Keratinocyte (primary cell): ENCODE measurements around the gene ZFP64. TPM values are rescaled to one million over a fixed set of nuclear protein-coding genes. Genes with fewer than 3 reads are reported as not detected.

Source experiments
- DNase-seq: peaks from one replicate; pipeline ENCODE4 v3.0.0-alpha.2; 2011; ENCODE audit warnings: low read depth, missing footprints, low spot score
- FAIRE-seq: peaks from 2 replicates; lab custom pipeline; 2011; peaks lifted over from hg19 to GRCh38; lab: Jason Lieb, UNC
- H2AFZ ChIP-seq: 2 replicates; pipeline ENCODE4 v1.6.0; 2012; ENCODE audit warnings: low read length, control low read depth, inconsistent platforms; ENCODE audit not compliant: control insufficient read depth
- H3K27ac ChIP-seq: 2 replicates; pipeline ENCODE4 v1.5.1; 2011; ENCODE audit warnings: low read length; ENCODE audit not compliant: control insufficient read depth, insufficient read depth
- H3K27me3 ChIP-seq: 3 replicates; pipeline ENCODE4 v1.6.0; 2011; ENCODE audit warnings: low read length; ENCODE audit not compliant: control insufficient read depth, insufficient read depth; ENCODE audit errors: extremely low read depth
- H3K36me3 ChIP-seq, 2 experiments: 2 replicates in 1 of 2; 3 replicates in 1 of 2; pipeline ENCODE4 v1.5.1; 2011; ENCODE audit warnings: low read length in 2 of 2, mild to moderate bottlenecking in 1 of 2; ENCODE audit not compliant: control insufficient read depth in 2 of 2, insufficient read depth in 2 of 2; ENCODE audit errors: extremely low read depth in 1 of 2
- H3K4me1 ChIP-seq: 3 replicates; pipeline ENCODE4 v1.5.1; 2011; ENCODE audit warnings: low read length; ENCODE audit not compliant: control insufficient read depth, insufficient read depth; ENCODE audit errors: extremely low read depth
- H3K4me2 ChIP-seq: 3 replicates; pipeline ENCODE4 v1.6.0; 2011; ENCODE audit warnings: low read depth, low read length; ENCODE audit not compliant: control insufficient read depth, insufficient read depth; ENCODE audit errors: extremely low read depth
- H3K4me3 ChIP-seq, 3 experiments: fragments of 200-600 bp in 1 of 3; sonication (generic) in 1 of 3; 2 replicates in 2 of 3; 3 replicates in 1 of 3; pipeline ENCODE4 v1.5.1; 2011 to 2016; ENCODE audit warnings: low read length in 3 of 3, mild to moderate bottlenecking in 3 of 3, control low read depth in 2 of 3, inconsistent platforms in 1 of 3, low read depth in 1 of 3, mixed read lengths in 1 of 3, mixed run types in 1 of 3, moderate library complexity in 1 of 3; ENCODE audit not compliant: control insufficient read depth in 2 of 3, insufficient read depth in 2 of 3; ENCODE audit errors: extremely low read depth in 1 of 3
- H3K79me2 ChIP-seq: 2 replicates; pipeline ENCODE4 v1.6.0; 2012; ENCODE audit warnings: low read length; ENCODE audit not compliant: control insufficient read depth, insufficient read depth
- H3K9ac ChIP-seq: 3 replicates; pipeline ENCODE4 v1.6.0; 2011; ENCODE audit warnings: low read length; ENCODE audit not compliant: control insufficient read depth, insufficient read depth; ENCODE audit errors: extremely low read depth
- H3K9me1 ChIP-seq: 3 replicates; pipeline ENCODE4 v1.6.0; 2011; ENCODE audit warnings: low read length; ENCODE audit not compliant: control insufficient read depth, insufficient read depth; ENCODE audit errors: extremely low read depth
- H3K9me3 ChIP-seq: 2 replicates; pipeline ENCODE4 v1.5.1; 2012; ENCODE audit warnings: low read depth, low read length; ENCODE audit not compliant: control insufficient read depth
- H4K20me1 ChIP-seq: 3 replicates; pipeline ENCODE4 v1.6.0; 2011; ENCODE audit warnings: low read length; ENCODE audit not compliant: control insufficient read depth, insufficient read depth; ENCODE audit errors: extremely low read depth
- CTCF ChIP-seq, 3 experiments: IDR thresholded peaks in 1 of 3; conservative IDR thresholded peaks in 1 of 3; optimal IDR thresholded peaks in 1 of 3; 2 replicates in 2 of 3; 3 replicates in 1 of 3; pipeline versions ENCODE3 to v1.5.1; 2011; ENCODE audit warnings: low read length in 3 of 3, mild to moderate bottlenecking in 3 of 3, moderate library complexity in 2 of 3, control low read depth in 1 of 3, inconsistent platforms in 1 of 3; ENCODE audit not compliant: insufficient read depth in 2 of 3; ENCODE audit errors: extremely low read depth in 1 of 3
- EZH2 ChIP-seq: IDR thresholded peaks from one replicate; pipeline ENCODE4 v1.6.1; 2012; ENCODE audit warnings: inconsistent platforms, mild to moderate bottlenecking, low read length, moderate library complexity
- dilution Hi-C: fragments of 300-500 bp; cut with MboI; formaldehyde crosslinking; loops from one replicate; pipeline ENCODE4 v1.7.0; 2020; ENCODE audit warnings: low sequenced_read_pairs; ENCODE audit not compliant: extremely low pct_ligation_motif_present
- polyA plus RNA-seq, 5 experiments: library from polyadenylated mRNA; depleted of rRNA in 3 of 5; stranded (reverse) in 3 of 5; stranded (forward) in 1 of 5; unstranded in 1 of 5; fragments of >200 nt; gene quantifications; 1 replicate in 1 of 5; 2 replicates in 3 of 5; 3 replicates in 1 of 5; pipeline versions ENCODE4 v1.2.1 to v1.2.3, GENCODE V29; 2011 to 2012; ENCODE audit warnings: missing spikeins in 2 of 5, low read depth in 1 of 5, low replicate concordance in 1 of 5

Gene ZFP64
- polyA plus RNA-seq, 1 donor (not counting 4 experiments of a cell fraction or from before 2014, with no cell fraction given) = 27.9 TPM

- H4K20me1 ChIP-seq = no peaks in the 10 kb centered on the region
- no peak for FAIRE-seq
- H3K4me2 ChIP-seq = no peak overlapping the region
- H3K9ac ChIP-seq = no peak overlapping the region
- no peak overlapping the region for H3K27ac ChIP-seq
- no peak overlapping the region for H2AFZ ChIP-seq
- no peak for TF ChIP-seq EZH2
- TF ChIP-seq CTCF (optimal IDR thresholded peaks at IDR 0.05 in 1 of 3, IDR thresholded peaks at IDR 0.05 in 1 of 3, conservative IDR thresholded peaks at IDR 0.05 in 1 of 3; ENCODE audit: extremely low read depth in 1 of 3, insufficient read depth in 2 of 3, low read length in 3 of 3) = no peak
- no peak for DNase-seq
- H3K4me3 ChIP-seq = no peak overlapping the region
- H3K9me1 ChIP-seq = no peaks in the 10 kb centered on the region
- no peaks in the 10 kb centered on the region for H3K9me3 ChIP-seq
- peaks cover 3% of the 10 kb centered on the region for H3K4me1 ChIP-seq
- peaks cover 0 to 12% of the 10 kb centered on the region in 2 experiments for H3K36me3 ChIP-seq
- no peaks in the 10 kb centered on the region for H3K79me2 ChIP-seq
- H3K27me3 ChIP-seq = no peaks in the 10 kb centered on the region
- dilution Hi-C loops = no loop called here
Observed at GRCh38 chr20:52167232-52167840, 24.2 kb downstream of the ZFP64 start.

GRCh38 chr20:52166150-52166549 is 25.4 kb downstream of the ZFP64 start:
- dilution Hi-C loops = no loop called here
- Histone ChIP-seq H3K36me3 (peaks cover 0 to 12% of the 10 kb centered on the region in 2 experiments), H3K4me3 (no peak overlapping the region)

More at GRCh38 chr20:52166150-52166549, 25.4 kb downstream of the ZFP64 start:
- H3K4me2 ChIP-seq = no peak overlapping the region
- FAIRE-seq = no peak
- H3K79me2 ChIP-seq = no peaks in the 10 kb centered on the region
- DNase-seq = no peak
- no peak overlapping the region for H3K27ac ChIP-seq
- no peaks in the 10 kb centered on the region for H3K4me1 ChIP-seq
- H3K9me1 ChIP-seq = no peaks in the 10 kb centered on the region
- H3K9me3 ChIP-seq = no peaks in the 10 kb centered on the region
- no peak overlapping the region for H3K9ac ChIP-seq
- no peaks in the 10 kb centered on the region for H3K27me3 ChIP-seq
- H4K20me1 ChIP-seq = no peaks in the 10 kb centered on the region
- no peak for TF ChIP-seq EZH2
- no peak for TF ChIP-seq CTCF (optimal IDR thresholded peaks at IDR 0.05 in 1 of 3, IDR thresholded peaks at IDR 0.05 in 1 of 3, conservative IDR thresholded peaks at IDR 0.05 in 1 of 3; ENCODE audit: extremely low read depth in 1 of 3, insufficient read depth in 2 of 3, low read length in 3 of 3)
- H2AFZ ChIP-seq = no peak overlapping the region
